Tibial nerve (tissue), 4 donors: Measurements from ENCODE around the gene IRF8.

Experiments
- EP300 ChIP-seq, 2 donors: sonication (generic); formaldehyde crosslinking; IDR thresholded peaks; one replicate each; pipeline ENCODE4 v1.6.1; 2017; ENCODE audit warnings: antibody characterized with exemption in 2 of 2, mild to moderate bottlenecking in 1 of 2
- POLR2A ChIP-seq, 2 donors: fragments of 450-650 bp; IDR thresholded peaks; one replicate each; pipeline ENCODE4 v1.6.1; 2017; ENCODE audit warnings: antibody characterized with exemption in 2 of 2, mild to moderate bottlenecking in 2 of 2, moderate library complexity in 2 of 2
- TF ChIP-seq, protein P1 (sequence below), 5 experiments: fragments of 200-600 bp in 3 of 5; fragments of 450-650 bp in 2 of 5; sonication (generic) in 3 of 5; IDR thresholded peaks; one replicate each; pipeline ENCODE4 v1.5.1; 2016 to 2019; ENCODE audit warnings: antibody characterized with exemption in 5 of 5, mild to moderate bottlenecking in 3 of 5, moderate library complexity in 2 of 5

DNA sequence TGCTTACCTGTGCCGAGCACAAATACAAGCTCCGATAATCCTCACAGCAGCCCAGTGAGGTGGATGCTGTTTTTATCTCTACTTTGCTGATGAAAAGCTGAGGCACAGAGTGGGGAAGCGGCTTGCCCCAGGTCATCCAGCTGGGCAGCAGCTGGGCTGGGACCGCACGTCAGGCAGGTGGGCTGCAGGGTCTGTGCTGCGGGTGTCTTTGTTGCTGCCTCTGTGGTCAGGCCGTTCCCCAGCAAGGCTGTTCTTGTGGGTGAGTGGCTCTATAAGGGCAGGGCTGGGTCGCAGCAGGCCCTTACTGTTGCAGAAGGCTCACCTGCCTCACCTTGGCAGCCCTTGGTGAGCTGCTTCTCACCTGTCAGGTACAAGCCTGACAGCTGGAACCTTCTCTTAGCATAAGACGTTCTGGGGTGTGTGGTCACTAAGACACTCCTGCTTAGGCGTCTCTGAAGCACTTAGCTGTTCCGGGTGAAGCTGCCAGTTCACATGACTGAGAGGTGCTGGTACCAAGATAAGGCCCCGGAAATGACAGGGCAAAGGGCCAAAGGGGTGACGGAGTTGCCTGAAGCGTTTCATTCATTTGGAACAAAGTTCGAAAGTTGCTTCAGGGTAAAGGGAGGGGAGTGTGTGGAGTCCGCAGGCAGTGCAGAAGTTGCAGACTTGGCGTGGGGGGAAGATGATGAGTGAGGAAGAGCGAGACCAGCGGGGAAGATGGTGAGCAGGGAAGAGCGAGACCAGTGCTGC is 17.4 kb downstream of the IRF8 start:
- no peak for TF ChIP-seq POLR2A (IDR thresholded peaks at IDR 0.05)
- TF ChIP-seq, protein P1, sequence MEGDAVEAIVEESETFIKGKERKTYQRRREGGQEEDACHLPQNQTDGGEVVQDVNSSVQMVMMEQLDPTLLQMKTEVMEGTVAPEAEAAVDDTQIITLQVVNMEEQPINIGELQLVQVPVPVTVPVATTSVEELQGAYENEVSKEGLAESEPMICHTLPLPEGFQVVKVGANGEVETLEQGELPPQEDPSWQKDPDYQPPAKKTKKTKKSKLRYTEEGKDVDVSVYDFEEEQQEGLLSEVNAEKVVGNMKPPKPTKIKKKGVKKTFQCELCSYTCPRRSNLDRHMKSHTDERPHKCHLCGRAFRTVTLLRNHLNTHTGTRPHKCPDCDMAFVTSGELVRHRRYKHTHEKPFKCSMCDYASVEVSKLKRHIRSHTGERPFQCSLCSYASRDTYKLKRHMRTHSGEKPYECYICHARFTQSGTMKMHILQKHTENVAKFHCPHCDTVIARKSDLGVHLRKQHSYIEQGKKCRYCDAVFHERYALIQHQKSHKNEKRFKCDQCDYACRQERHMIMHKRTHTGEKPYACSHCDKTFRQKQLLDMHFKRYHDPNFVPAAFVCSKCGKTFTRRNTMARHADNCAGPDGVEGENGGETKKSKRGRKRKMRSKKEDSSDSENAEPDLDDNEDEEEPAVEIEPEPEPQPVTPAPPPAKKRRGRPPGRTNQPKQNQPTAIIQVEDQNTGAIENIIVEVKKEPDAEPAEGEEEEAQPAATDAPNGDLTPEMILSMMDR (IDR thresholded peaks at IDR 0.05): no peak
- no peak for TF ChIP-seq EP300 (IDR thresholded peaks at IDR 0.05)
